HG03565 (cell line): Measurements from ENCODE around the gene PROX1.

Experiments used
- ATAC-seq: cut with Tn5 transposase; IDR thresholded peaks from one replicate; pipeline ENCODE4 v1.9.1; 2021; ENCODE audit warnings: mild to moderate bottlenecking, moderate library complexity; ENCODE audit not compliant: unreplicated experiment

Gene PROX1

DNA sequence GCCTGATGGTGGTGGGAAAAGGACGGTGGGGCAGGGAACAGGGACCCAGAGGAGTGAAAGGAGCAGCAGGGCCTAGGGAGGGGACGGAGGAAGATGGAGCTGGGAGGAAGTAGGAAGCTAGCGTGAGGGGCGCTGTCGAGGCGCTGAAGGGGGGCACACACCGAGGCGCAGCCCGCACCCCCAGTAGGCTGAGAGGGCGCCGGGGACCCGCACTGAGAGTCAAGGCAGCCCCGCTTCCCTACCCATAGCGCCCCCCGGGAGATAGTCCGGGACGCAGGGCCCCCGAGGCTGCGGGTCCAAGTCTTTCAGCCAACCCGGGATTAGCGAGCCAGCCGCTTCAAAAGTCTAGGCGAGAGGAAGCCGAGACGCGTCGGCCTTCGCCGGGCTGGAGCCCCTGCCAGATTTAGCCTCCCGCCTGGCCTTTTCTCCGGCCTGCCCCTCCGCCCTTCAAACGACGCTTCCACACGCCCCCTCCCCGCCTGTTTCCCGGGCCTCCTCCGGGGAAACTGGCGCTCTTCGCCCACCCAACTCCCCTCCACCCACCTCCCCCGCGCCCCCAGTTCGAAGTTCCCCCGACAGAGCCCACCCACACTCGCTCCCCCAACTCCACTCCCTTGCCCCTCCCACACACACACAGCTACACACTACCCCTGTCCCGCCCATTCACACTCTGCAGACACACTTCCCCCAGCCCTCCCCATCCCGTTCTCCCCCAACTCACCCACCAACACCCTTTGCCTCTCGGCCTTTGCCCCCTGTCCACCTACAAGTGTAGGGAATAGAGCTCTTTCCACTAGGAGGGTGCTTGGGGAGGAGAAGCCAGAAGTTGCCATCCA is 7.8 kb upstream of the PROX1 start:
- ATAC-seq: no peak

DNA sequence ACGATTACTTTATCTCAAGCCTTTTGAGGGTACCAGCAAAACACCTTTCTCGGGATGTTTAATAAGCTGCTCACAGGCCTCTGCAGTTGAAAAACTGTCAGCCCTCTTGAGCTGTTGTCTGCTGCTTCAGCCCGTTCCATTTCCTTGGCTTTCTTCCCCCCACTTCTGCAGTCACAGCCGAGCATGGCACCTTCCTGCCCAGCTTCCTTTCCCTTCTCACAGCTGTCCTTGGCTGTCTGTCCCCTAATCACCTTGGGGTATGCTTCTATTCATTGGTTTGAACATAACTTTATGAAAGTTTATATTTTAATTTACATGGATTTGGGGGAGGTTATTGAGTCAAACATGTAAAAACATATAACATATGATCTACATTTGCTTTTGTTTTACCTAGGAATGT is 6.9 kb upstream of the PROX1 start:
- no peak for ATAC-seq

DNA sequence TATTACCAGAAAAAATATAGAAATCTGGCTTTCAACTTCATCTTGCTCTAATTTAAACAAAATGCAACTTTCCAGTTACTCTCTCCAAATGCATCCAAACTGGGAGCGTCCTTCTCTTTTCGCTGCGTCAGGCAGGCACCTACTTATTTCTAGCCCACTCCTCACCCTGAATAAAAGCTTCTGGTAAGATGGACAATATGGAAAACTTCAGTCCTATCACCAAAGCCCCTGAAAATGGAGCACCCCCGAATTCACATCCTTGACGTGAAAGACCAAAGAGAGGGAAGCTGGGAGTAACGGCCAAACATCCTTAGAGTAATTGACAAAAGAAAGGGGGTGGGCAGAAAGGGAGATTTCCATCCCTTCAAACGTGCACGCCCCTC is 5.5 kb upstream of the PROX1 start:
- ATAC-seq: no peak

DNA sequence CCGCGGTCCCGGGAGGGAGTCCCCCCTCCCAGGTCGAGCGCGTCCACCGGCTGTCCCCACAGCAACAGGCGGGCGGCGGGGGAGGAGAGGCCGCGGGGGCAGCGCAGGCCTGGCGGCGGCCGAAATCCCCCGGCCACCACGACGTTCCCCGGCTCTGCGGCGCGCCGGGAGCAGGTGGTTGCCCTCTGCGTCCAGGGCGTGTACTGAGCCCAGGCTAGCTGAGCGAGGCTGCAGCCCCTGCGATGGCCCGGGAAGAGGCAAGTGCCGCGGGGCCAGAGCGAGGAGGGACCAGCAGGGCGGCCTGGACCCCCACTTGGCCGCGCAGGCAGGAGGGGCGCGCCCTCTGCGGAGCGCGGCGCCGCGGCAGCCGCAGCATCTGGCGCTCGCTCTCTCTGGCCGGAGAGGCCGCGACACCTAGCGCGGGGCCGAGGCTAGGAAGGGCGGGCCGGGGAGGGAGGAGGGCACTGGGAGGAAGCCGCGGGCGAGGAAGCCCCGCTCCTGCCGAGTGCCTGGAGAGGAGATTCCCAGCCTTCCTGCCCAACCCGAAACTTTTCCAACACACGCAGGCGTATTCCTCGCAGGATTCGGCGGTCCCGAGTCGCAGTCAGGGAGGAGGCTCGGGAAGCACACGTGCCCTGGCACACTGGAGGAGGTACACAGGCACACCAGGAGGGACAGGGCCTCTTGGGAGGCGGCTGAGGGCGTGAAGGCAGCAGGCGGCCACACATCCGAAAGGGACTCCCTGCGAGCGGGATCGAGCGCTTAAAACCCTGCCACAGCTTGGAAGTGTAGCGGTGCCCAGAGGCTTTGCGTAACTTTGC is 4.9 kb upstream of the PROX1 start:
- ATAC-seq: no peak

DNA sequence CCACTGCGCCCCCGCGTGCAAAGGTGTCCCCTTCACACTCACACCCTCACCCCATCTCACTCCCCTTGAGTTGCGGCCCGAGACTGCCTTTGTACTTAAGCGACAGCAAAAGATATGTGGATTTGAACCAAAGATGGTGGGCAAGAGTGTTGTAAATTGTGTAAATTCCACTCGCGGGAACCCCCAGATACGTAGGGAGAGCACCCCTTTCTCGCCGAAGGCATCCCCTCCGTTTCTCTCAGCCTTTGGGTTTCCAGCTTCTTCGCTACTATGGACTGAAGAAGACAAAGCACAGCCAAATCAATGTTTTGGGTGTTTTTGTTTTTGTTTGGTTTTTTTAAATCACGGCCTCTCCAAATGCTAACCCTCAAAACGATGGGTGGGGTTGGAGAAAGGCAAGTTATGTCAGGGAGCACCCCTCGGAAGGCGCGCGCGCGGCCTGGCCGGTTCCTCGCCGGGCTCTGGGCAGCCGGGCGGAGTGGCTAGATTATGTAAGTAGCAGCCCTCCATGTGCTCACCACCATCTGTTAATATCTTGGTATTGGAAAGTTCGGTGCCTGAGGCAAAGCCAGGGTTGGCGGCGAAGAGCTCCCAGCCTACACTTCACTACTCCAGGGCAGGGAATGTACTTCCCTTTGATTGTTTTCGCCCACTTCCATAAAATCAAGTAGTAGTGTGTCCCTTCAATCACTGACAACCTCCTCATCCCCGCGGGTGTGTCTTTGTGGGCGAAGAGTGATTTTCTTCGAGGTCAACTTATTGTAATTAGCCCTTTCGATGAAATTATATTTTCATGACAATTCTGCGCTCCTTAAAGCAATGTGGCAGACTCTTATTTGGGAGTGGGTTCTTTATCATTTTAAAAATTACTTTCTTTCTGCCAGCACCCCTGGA is 4.0 kb upstream of the PROX1 start:
- ATAC-seq: no peak

DNA sequence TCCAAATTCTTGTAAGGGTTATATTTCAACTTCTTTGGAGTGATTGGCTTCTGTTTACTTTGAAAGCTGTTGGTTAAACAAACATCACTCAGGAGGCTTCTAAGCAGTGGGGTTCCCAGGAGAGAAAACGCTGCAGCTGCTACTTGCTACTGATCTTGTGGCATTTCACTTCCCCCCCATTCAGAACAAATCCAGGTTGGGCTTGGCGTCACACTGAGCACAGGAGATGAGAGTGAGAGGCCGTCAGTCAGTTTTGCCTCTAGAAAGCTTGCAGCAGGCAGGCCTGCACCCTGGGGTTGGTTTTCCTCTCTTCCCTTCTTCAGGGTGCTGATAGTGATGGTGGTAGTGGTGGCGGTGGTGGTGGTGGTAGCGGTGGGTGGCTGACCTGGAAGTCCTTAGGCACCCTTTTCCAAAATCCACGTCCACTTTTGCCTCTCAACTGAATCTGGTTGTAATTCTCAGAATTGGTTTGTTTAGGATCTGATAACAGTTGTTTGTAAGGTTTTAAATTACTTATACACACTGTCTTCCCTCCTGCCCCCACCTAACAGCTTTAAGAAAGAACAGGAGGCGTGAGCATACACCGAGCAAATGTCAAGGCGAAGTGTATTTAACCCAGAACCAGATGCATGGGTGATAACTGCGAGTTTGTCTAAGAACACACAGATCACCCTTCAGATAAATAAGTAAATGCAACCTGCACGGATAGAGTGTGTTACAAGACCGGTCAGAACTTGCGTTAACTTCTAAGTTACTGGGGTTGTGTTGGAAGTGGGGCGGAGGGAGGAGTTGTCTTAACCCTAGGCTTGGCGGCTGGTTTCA is 3.2 kb upstream of the PROX1 start:
- no peak for ATAC-seq

DNA sequence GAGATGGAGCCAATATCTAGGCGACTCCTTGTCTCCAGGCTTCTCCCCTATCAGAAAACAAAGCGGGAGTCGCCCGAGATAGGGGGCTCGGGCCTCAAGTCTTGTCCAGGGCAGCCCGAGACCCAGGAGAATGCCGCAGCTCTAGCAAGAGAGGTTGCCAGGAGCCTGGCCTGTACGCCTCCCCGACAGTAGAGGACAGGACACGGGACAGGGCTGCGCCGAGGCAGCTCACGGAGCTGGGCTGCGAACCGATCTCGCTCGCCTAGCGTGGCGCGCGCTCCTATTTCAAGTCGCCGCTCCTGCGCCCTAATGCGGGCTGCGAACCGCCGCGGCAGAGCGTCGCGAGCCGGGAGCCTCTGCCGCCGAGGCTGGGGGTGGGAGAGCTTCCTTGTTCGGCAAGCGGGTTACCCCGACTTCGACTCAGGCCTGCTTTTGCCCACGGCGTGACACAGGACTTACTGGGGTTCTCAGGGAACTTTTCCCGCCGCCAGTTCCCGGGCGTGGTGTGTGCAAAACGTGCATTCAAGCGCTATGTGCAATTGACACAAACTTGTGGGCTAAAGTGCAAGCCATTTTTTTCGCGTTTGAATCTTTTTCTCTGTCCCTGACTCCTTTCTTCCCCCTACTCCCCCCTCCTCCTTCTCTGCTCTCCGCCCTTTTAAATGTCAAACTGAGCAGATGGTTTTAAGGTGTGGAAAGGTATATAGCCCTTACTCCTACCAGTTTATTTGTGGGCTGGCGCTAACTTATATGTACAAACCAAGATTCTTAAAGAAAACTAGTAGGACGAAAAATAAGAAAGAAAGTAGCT is 2.4 kb upstream of the PROX1 start:
- no peak for ATAC-seq

DNA sequence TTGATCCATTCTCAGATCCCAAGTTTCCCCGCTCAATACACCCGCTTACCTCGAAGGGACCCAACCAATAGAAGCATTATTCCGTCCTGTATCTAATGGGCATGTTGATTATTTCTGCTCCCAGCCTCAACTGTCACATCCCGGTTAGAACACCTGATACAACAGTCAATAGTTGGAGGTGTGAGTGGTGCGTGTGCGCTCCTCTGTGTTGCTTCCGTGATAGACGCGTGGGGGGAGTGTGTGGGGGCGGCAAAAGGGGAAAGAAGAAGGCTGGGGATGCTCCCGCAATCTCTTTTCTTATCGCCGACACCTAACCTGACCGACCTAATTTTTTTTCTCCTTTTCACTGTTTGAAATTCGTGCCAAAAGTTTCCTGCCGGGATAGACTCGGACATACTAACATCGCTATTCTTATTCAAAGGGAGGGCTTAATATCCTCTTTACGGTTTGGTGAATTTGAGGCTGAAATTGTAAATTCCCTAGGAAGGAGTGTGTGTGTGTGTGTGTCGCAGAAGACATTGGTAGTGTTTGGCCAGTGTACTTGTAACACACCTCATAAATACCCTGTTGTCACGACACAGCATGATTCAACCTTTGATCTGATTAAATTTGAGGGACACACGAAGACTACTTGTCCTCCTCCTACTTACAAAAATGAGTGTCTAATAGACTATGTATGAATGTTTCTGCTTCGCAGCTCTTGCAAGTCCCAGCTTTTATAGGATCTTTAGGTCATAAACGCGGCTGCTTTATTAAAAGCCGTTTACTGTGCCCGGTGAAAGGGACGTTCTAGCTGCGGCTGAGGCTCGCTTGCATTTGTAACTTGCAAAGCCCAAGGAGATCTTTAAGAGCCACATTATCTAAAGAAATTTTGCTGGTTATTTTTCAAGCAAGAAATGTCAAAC is 1.5 kb upstream of the PROX1 start:
- no peak for ATAC-seq

DNA sequence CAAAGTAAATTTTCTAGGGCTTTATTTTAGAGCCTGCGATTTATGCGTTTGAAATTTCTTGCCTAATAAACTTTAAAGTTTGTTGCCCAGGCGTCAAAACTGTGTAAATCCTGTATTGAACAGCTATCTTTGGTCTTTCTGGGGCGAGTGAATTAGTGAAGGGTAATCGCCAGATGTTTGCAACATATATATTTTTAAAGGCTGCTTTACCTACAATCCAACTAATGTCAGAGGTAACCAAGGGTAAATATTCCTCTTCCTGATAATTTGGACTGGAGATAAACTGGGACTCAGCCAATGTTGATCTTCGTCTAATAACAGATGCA is 885 bp upstream of the PROX1 start:
- no peak for ATAC-seq

DNA sequence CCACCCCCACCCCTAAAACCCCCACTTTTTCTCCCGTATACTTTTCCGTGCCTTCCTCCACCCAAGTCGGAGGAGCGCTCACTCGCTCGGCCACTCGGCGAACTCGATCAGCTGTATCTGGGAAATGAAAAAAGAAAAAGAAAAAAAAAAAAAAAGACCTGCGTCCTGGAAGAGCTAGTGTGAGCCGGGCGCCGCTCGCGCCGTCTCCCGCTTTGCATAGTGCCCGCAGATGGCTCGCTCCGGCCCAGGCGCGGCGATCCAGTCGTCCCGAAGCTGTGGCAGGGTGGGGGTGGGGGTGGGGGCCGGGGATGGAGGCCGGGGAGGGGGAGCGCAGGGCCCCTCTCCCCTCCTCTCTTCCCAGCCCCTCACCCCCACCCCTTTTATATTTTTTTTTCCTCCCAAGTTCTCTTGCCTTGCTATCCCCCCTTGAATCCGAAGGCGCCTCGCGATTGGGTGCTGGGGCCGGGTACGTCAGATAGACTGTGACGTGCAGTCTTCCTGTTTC is 299 bp upstream of the PROX1 start:
- ATAC-seq: peak; percentile 9

DNA sequence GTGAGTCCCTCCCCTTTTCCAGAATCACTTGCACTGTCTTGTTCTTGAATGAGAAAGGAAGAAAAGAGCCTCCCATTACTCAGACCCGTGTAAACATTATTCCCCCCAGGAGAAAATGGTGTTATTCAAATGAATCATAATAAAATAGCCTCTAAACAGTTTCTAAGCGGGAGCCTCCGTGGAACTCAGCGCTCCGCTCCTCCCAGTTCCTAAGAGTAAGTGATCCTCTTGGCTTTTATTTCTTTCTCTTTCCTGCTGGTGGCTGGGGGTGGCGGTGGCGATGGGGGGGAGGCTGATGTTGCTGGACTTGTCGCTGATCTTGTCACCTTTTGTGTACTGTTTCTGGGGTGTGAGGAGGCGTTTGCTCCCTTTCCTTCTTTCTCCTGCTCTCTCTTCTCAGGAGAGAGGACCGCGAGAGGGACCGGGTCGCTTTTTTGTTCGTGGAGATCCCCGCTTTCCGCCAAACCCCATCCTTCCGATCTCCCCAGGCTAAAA is 781 bp downstream of the PROX1 start:
- no peak for ATAC-seq

DNA sequence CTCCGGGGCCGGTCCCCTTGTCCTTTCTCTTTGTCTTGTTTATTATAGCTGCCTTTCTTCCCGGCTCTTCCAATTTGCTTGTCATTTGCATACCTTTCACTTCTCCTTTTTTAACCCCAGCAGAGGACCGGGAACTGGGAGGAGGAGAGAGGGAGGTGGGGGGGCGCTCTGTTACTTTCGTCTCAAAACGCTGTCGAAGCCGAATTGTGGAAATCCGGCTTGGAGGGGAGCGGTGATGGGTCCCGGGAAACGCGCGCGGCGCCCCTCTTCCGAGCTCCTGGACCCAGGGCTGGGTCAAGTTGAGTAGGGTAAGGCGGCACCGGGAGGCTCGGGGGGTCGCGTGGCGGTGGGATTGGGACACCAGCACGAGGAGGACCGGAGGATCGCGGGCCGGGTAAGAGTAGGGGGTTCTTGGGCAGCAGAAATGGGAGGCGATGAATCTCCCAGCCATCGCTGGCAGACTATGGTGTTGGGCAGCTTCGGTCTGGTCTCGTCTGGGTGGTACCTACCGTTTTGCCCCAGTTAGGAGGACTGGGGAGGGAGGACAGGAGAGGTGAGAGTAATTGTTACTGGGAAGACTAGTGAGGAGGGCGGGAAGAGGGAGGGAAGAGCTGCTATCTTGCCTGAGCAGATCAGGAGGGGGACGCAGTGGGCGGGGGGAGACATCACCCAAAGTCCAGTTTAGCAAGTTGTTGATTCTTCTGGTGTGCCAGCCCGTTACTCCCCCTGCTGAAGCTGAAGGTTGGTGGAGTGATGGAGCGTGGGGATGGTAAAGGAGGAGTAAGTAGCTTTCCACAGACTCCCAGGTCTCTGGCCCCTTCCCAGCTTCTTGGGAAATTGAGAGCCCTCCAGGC is 1.5 kb downstream of the PROX1 start:
- no peak for ATAC-seq

DNA sequence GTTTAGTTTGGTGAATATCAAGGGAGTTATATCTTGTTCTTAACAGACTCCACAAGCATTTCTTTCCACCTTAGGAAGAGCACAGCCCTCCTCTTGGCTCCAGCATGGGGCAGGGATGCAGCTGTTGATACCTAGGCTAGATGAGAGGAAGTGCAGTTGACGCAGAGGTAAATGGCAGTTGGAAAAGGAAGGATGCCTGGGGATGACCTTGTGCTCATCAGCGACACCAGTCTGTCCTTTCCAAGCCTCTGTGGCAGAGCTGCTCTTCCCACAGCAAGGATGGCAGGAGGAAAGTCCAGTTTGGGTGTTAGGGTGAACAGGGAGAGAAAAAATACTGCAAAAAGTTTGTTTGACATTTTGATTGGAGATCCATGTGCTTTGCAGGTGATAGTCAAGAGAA is 6.2 kb downstream of the PROX1 start:
- ATAC-seq: no peak

DNA sequence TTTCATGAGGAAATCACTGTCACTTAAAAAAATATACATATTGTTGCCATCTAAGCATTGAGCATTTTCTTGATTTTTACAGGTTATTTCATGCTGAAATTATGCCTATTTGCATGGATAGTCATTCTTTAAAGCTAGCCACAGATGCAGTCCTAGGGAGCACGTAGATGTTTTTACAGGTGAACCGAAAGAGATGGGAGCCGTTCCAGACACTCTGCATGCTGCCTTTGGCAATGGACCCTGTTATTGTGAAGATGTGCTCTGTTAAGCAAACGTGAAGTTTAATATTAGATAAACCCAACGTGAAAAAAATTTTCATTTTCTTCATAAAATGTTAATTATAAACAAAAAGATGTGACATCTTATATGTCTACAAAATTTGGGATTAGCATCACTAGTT is 7.1 kb downstream of the PROX1 start:
- ATAC-seq: no peak

DNA sequence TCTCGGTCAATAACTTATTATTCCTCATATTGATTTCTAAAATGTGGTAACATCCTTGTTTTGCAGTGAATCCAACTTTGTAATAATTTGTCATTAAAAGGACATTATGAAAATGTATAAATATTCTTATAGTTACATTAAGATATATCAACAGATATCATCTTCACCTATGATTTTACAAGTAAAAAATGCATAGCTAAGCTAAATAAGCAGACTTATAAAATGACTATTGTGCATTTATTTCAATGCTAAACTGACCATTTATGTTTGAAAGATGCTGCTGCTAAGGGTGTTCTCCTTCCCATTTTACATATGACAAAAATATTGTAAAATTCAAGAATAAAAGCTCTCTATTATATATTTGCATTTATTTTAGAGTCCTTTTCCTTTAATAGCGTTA is 7.8 kb downstream of the PROX1 start:
- ATAC-seq: no peak

DNA sequence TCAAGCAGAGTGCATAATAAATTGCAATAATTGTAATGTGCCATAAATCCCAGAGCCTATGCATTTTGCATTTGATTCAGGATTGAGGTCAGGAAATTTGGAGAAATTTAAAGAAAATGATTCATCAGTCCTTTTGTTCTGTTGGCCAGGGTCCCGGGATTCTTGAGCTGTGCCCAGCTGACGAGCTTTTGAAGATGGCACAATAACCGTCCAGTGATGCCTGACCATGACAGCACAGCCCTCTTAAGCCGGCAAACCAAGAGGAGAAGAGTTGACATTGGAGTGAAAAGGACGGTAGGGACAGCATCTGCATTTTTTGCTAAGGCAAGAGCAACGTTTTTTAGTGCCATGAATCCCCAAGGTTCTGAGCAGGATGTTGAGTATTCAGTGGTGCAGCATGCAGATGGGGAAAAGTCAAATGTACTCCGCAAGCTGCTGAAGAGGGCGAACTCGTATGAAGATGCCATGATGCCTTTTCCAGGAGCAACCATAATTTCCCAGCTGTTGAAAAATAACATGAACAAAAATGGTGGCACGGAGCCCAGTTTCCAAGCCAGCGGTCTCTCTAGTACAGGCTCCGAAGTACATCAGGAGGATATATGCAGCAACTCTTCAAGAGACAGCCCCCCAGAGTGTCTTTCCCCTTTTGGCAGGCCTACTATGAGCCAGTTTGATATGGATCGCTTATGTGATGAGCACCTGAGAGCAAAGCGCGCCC is 8.7 kb downstream of the PROX1 start:
- no peak for ATAC-seq
